Kidney (tissue), 14 donors: ENCODE measurements around the gene OPRL1. TPM values are rescaled to one million over a fixed set of nuclear protein-coding genes. Genes with fewer than 3 reads are reported as not detected.

ENCODE experiments used
- DNase-seq, 5 donors: peaks; one replicate each; pipeline ENCODE4 v3.0.0-alpha.2; 2013 to 2020
- FAIRE-seq: peaks from 2 replicates; lab custom pipeline; 2012; peaks lifted over from hg19 to GRCh38; lab: Jason Lieb, UNC
- H3K27ac ChIP-seq, 2 donors: one replicate each; pipeline ENCODE4 v1.7.0; 2013; ENCODE audit warnings: low read depth in 2 of 2, low read length in 2 of 2, inconsistent platforms in 1 of 2
- H3K27me3 ChIP-seq: one replicate; pipeline ENCODE4 v1.7.1; 2013; ENCODE audit warnings: low read length, inconsistent platforms; ENCODE audit not compliant: control insufficient read depth, insufficient read depth
- H3K36me3 ChIP-seq, 3 donors: one replicate each; pipeline versions ENCODE4 v1.7.0 to v1.7.1; 2013; ENCODE audit warnings: low read length in 3 of 3, control low read depth in 1 of 3, inconsistent platforms in 1 of 3; ENCODE audit not compliant: insufficient read depth in 3 of 3, control insufficient read depth in 2 of 3
- H3K4me1 ChIP-seq, 3 donors: one replicate each; pipeline versions ENCODE4 v1.7.0 to v1.7.1; 2013; ENCODE audit warnings: low read length in 3 of 3, inconsistent platforms in 1 of 3, low read depth in 1 of 3; ENCODE audit not compliant: control insufficient read depth in 2 of 3, insufficient read depth in 2 of 3
- H3K4me3 ChIP-seq, 3 donors: one replicate each; pipeline versions ENCODE4 v1.7.0 to v1.8.1; 2013; ENCODE audit warnings: low read length in 3 of 3, control low read depth in 1 of 3, inconsistent platforms in 1 of 3
- H3K9ac ChIP-seq, 3 donors: one replicate each; pipeline versions ENCODE4 v1.7.0 to v1.7.1; 2013; ENCODE audit warnings: low read length in 3 of 3, control low read depth in 1 of 3, inconsistent platforms in 1 of 3
- H3K9me3 ChIP-seq, 3 donors: one replicate each; pipeline versions ENCODE4 v1.7.0 to v1.7.1; 2013; ENCODE audit warnings: low read length in 3 of 3, control low read depth in 1 of 3, inconsistent platforms in 1 of 3; ENCODE audit not compliant: control insufficient read depth in 2 of 3, insufficient read depth in 1 of 3
- CTCF ChIP-seq: IDR thresholded peaks from 3 replicates; pipeline ENCODE4 v1.5.1; 2012; ENCODE audit warnings: mild to moderate bottlenecking, moderate library complexity, borderline replicate concordance; ENCODE audit not compliant: insufficient read depth; ENCODE audit errors: extremely low read depth
- intact Hi-C: fragments of 100-400 bp; cut with DNase I; formaldehyde crosslinking; loops from one replicate; pipeline ENCODE4 v1.11.1; 2022
- polyA plus RNA-seq: library from polyadenylated mRNA; stranded (reverse); fragments of 350-450 nt; fragmentation: Illumina TruSeq; extraction: RNeasy Lipid Tissue Mini Kit (QIAGEN cat#74804); gene quantifications from one replicate; pipeline ENCODE4 v1.2.3, GENCODE V29; 2014; ENCODE audit warnings: low read depth, low replicate concordance; ENCODE audit not compliant: insufficient read depth
- total RNA-seq: library from RNA; stranded (reverse); fragmentation: NEBNext Ultra II Directional; extraction: Animal tissue kit (Norgen Biotek cat#: 25700); gene quantifications from one replicate; pipeline ENCODE4 v1.2.1, GENCODE V29; 2021
- donor health status: control.
- donor health status: control.
- donor health status: control.
- donor health status: control.
- donor health status: control.
- donor health status: DM: yes; HTN: yes; CAD: no.
- donor health status: Normal renal cell carcinoma (clear cell type).

Gene OPRL1
- total and polyA plus RNA-seq, 2 donors from 2014 or later = 0.39 to 1.2 TPM

GRCh38 chr20:64053841-64054661, 25.8 kb upstream of the OPRL1 start:
- Histone ChIP-seq H3K4me3 (no peak overlapping the region), H3K9me3 (no peaks in the 10 kb centered on the region), H3K4me1 (peaks cover 0 to 24% (median 0%) of the 10 kb centered on the region in 3 donors), H3K9ac (peak overlapping the region in 1 of 3 donors; percentile 12), H3K27ac (peak overlapping the region; percentile 54 to 89), H3K27me3 (peaks cover 4% of the 10 kb centered on the region), H3K36me3 (no peaks in the 10 kb centered on the region)
- intact Hi-C loops = no loop called here
- no peak for FAIRE-seq
- no peak for TF ChIP-seq CTCF
- DNase-seq = peak in 3 of 5 donors; percentile 62 to 92 (median 86)

- H3K9ac ChIP-seq = no peak overlapping the region
- no peaks in the 10 kb centered on the region for H3K9me3 ChIP-seq
- FAIRE-seq (no peak), DNase-seq (no peak)
- H3K27me3 ChIP-seq = no peaks in the 10 kb centered on the region
- H3K27ac ChIP-seq = peak overlapping the region; percentile 69 to 76
- intact Hi-C loops = loop anchor here (5.0 kb wide), 1 partner anchor 433 kb away; no protein-coding TSS in a partner anchor
- TF ChIP-seq CTCF = no peak
- H3K4me3 ChIP-seq = no peak overlapping the region
- no peaks in the 10 kb centered on the region for H3K36me3 ChIP-seq
- peaks cover 0 to 24% (median 0%) of the 10 kb centered on the region in 3 donors for H3K4me1 ChIP-seq
These were observed 24.4 kb upstream of the OPRL1 start for GRCh38 chr20:64055396-64055892.

- DNase-seq = peak in 2 of 5 donors; percentile 46 to 68
- Histone ChIP-seq H3K36me3 (no peaks in the 10 kb centered on the region), H3K27me3 (no peaks in the 10 kb centered on the region), H3K9me3 (no peaks in the 10 kb centered on the region), H3K4me3 (no peak overlapping the region), H3K27ac (peak overlapping the region; percentile 69 to 76), H3K4me1 (peaks cover 0 to 24% (median 0%) of the 10 kb centered on the region in 3 donors), H3K9ac (no peak overlapping the region)
- intact Hi-C loops = loop anchor here (5.0 kb wide), 1 partner anchor 434 kb away; no protein-coding TSS in a partner anchor
- FAIRE-seq = no peak
- no peak for TF ChIP-seq CTCF
These were observed 23.8 kb upstream of the OPRL1 start for GRCh38 chr20:64055893-64056638.
